DMS 273 (cell line): ENCODE data around the gene PCSK9.
"Not testable (repeated sequence)": the region's sequence is repeated elsewhere in the genome, so short reads cannot be mapped to it uniquely, and the experiment has no call there.

Experiments used
- DNase-seq: peaks from one replicate; lab custom pipeline; 2025; ENCODE audit not compliant: unreplicated experiment; lab: John Stamatoyannopoulos, UW

Gene PCSK9

DNA sequence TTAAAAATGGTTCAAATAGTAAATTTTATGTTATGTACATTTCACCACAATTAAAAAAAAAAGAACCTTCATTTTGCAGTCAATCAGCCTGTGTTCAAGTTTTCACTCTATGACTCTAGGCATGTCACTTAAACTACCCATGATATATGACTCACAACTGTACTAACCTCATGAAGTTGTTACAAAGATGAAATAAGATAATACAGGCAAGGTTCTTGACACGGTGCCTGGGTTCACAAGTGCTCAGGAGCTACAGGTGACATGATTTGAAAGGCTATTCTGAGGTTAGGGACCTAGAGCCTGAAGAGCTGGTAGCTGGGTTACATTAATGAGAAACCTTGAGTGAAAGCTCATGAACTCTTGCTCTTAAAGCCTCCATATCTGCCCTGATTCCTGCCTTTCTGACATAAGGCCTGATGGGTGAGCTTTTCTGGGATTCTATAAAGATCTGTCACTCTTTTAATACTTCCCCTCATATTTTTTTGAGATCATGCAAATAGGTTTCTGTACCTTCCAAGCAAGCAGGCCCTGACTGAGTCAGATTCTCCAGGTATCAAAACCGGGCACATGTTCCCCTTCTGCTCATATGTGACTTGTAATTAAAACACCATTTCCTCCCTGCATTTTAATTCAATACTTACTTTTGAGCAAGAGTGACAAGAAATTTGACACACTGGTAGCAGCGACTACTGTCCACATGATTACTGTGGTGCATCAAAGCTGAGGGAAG lies 34.0 kb downstream of the PCSK9 start:
- DNase-seq = no peak

DNA sequence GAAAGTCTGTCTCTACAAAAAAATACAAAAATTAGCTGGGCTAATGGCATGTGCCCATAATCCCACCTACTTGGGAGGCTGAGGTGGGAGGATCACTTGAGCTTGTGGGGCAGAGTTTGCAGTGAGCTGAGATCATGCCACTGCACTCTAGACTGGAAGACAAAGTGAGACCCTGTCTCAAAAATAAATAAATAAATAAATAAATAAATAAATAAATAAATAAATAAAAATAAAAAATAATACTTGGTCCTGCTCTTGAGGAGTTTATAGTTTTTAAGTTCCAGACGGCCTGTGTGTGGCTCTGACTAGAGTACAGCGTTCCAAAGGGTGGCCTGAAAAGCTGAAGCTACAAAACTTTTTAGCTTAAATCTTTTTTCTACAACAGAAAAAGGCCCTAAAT lies 35.1 kb downstream of the PCSK9 start:
- no peak for DNase-seq

DNA sequence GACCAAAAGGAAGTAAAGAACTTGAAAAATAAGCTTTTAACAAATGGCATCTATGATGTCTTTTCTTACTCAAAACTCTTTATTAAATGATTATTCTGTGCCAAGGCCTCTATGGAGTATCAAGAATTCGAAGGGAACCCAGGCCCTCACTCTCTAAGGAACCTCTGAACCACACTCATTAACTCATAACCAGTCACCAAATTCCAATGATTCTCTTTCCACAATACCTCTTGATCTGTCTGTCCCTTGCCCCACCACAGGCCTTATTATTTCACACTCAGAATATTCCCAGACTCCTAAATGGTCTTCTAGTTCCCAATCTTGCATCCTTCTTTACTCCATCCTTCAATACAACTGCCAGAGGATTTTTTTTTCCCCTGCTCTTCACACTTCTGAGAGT lies 37.0 kb downstream of the PCSK9 start:
- no peak for DNase-seq

DNA sequence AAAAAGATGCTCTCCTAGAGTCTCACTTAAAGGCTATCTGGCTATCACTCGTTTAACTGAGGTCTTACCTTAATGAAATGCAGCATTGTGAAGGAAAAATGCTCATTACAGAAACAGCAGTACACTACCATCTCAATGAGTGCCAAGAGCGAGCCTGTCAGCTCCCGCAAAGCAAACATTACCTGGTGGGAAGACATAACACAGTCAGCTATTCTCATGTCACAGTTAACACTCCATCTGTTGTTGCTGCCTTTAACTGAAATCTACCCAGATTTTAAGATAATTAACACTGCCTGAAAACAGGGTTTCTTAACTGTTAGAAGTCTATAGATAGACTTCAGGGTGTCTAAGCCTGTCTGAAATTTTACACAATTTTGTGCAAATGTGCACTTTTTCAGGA lies 39.1 kb downstream of the PCSK9 start:
- peak; percentile 50 for DNase-seq

DNA sequence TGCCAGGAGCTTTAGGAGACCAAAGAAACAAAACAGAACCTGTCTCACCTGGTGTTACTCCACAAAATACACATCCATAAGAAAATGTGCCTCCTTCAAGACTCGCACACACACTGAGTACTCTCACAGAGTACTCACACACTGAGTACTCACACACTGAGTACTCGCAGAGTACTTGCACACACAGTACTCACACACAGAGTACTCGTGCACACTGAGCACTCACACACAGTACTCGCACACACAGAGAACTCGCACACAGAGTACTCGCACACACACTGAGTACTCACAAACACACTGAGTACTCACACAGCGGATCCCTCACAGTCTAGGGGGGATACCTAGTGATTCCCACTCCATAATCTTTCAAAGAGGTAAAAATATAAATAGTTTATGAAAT lies 40.3 kb downstream of the PCSK9 start:
- DNase-seq = no peak

DNA sequence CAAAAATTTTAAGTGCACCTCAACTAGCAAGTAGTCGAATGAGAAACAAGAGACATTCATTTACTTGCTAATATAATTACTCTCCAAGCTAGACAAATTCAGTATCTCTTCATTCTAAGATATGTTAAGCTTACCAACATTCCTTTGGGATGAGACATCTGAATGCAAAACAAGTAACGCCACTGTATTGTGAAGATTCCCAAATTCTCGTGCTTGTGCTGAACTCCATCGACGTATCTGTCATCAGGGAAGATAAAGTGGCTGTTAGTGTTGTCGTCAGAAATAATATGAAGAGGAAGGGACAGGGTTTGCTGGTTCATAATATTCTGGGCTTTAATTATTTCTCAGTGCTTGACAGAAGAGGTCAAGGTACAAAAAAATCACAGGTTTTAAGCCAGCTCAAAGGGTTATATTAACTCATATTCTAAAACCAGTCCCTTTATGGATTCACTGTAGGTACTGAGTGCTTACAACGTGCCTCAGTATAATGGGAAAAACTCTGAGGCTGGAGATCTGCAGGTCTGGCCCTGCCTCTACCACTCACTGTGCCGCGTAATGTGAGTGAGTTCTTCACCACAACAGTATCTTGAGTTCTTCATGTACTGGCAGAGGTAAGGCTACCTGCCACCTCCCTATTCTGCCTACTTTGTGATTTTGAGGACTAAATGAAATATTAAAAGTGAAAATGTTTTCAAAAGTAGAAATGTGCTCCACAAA lies 42.0 kb downstream of the PCSK9 start:
- no peak for DNase-seq

DNA sequence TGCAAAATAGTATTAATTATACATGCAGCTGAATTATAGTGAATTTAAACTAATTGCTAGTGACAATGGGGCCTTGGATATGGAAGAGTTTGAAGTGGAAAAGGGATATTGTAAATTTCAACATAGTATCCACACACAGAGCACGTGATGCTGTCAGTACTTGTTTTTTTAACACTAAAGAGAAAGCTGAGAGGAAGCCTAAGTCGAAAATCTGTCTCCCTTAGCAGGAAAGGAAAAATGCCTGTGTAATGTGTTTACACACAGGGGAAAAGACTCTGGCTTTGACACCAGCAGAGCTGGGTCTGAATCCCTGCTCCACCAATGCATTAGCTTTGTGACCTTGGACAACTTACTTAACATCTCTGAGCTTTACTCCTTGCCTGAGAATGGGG lies 42.6 kb downstream of the PCSK9 start:
- no peak for DNase-seq

DNA sequence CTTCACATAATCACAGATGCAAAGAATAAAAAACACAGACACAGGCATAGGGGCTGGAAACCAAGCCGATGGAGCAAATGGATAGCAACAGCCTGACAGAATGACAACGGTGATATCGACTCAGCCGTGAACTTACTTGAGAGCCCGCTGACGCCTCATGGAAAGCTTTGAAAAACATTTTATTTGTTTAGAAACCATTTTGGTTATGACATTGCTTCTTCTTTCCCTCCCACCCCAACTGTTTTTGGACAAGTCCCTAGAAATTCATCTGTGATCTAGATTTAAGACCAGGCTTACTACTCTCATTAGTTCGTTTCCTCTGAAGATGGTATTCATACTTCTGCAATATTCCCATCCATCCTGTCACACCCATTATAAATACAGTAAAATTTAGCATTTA lies 44.9 kb downstream of the PCSK9 start:
- DNase-seq = no peak

DNA sequence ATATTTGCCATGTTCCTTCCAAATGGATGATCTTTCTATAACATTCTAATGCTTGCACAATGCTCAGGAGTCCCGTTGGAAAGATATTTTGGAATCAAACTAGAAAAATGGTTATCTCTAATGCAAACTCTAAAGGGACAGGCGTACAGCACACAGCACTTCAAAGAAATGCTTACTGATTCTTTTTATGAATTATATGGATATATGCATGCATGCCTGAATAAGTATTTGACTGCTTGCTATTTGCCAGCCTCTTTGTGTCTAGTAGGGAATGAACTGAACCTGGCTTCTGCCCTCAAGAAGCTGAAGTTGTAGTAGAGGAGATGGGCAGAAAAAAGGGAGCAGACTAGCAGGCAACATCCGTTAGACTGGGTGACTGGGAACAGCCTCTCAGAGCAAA lies 48.1 kb downstream of the PCSK9 start:
- no peak for DNase-seq

DNA sequence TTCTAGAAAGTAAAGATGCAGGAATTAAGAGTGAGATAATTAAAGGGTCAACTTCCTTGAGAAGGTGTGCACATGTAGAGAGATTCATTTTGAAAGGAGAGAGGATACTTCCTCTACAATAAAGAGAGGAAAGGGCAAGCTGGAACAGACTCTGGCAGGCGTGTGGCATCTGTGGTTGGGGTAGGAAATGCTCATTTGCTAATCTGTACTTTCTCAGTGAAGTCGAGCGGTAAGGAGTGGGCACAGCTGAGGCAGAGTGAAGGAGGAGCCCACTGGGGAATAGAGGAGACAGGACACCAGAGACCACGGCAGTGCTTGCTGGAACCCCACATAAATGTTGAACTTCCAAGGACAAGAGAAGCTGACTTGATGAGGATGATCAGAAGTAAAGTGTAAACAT lies 49.1 kb downstream of the PCSK9 start:
- DNase-seq = no peak

DNA sequence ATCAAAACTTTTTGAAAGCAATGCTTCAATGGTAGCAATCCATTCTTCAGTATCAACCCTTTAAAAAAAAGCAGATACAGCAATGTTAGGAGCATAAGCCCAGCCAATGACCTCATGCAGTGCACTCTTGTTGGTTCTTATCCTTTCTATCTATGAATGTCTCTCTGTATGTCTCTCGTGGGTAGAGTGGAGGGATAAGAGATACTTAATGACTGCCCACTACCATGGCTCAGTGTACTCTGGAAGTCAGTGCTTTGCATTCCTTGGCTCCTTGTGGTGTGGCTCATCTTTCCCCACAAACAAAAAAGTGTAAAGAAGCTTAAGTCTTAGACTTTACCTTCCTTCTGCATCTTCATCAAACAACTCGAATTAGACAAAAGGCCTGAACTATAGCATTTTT lies 50.3 kb downstream of the PCSK9 start:
- no peak for DNase-seq

DNA sequence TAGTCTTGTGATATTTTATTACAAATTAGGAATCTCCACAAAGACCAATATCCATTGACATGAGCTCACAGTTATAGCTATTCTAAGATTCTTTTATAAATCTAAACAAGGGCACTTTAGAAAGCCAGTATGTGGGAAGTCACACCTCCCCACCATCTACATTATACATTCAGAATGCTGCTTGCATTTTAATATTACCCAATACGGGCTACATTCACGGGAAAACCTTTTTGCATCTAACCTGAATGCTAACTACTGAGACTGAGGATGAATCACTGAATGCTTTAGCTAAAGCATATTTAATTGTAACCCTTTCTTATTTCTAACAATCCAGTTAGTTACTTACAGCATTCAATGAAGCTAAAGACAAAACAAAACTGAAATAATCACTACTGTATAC lies 53.1 kb downstream of the PCSK9 start:
- no peak for DNase-seq

DNA sequence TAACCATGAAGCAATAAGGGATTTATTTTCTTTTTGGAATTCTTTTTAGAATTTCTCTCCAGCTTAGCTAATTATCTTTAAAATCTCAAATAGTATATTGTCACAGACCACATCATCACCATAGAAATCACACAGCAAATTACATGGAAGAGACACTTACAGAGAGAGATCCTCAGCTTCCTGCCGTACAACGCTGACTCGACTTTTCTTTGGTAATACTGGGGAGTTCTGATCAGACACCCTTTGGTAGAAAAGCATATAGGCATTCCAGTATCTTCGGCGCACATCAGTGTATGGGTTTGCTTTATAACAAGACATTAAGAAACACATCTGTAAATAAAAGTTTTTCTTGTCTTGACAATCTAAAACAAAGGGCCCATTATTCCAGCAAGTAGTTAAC lies 55.7 kb downstream of the PCSK9 start:
- no peak for DNase-seq

DNA sequence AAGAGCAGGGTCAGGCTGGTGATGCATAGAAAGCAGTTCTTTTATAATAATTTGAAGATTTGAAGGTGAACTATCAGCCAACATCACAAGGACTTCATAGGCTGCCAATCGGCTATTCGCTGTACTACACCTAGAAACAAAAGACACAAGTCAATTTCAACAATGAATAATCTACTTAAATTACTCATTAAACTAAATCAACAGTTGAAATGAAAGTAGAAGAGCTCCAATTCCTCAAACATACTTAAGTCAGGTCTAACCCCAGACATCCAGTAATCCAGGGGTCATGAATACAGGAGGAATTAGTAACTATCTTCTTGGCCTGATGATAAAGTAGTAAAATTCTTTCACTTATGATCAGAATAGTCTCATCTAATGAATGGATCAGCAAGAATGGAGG lies 64.5 kb downstream of the PCSK9 start:
- no peak for DNase-seq

DNA sequence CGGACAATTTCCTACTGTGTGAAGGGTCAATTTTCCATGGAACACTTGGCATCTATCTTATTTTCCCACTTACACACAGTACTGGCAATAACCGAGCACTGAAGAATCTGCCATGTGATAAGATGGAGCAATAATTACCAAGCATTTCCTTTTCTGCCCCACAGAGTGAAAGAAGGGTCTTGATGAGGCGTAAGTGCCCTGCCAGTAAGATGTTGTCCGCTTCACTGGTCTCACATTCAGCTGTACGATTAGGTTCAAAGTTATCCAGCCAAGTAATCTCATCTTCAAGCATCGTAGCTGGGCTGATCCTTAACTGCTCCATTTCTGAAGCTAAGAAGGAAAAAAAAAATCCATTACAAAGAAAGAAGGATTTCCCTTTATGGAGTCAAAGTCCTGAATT lies 67.8 kb downstream of the PCSK9 start:
- no peak for DNase-seq

DNA sequence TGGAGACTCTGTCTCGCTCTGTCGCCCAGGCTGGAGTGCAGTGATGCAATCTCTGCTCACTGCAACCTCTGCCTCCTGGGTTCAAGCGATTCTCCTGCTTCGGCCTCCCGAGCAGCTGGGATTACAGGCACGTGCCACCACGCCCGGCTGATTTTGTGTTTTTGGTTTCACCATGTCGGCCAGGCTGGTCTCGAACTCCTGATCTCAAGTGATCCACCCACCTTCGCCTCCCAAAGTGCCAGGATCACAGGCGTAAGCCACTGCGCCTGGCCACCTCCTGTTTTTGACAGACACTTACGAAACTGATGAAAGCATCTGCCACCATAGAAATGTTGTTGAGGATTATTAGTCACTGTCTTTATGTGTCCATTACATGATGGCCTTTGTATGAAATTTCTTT lies 69.7 kb downstream of the PCSK9 start:
- not testable (repeated sequence) for DNase-seq
